Stimulated activated CD8-positive, alpha-beta memory T cell treated with anti-CD3 and anti-CD28 coated beads, Interleukin-4, amount 100 ng/mL, for 48 hours (primary cell): ENCODE data around the gene SLC35B1.

ENCODE experiments used
- DNase-seq: peaks from one replicate; pipeline ENCODE4 v3.0.0-alpha.2; 2020

SLC35B1 gene

GRCh38 chr17:49707608-49708514 lies at the start of gene SLC35B1:
SLC35B1 (minus strand) TSS chr17:49707964; CDS start chr17:49707833, 131 bp downstream.
- DNase-seq = peak; percentile 98

GRCh38 chr17:49757151-49757777 lies 49.5 kb upstream of the SLC35B1 start:
- DNase-seq = no peak

- no peak for DNase-seq
These were observed 48.8 kb upstream of the SLC35B1 start for GRCh38 chr17:49756323-49757150.

GRCh38 chr17:49755663-49756283 lies 48.0 kb upstream of the SLC35B1 start:
- no peak for DNase-seq

GRCh38 chr17:49753959-49754391 lies 46.2 kb upstream of the SLC35B1 start:
- DNase-seq = no peak

- DNase-seq = no peak
These were observed 44.7 kb upstream of the SLC35B1 start for GRCh38 chr17:49752508-49752907.

GRCh38 chr17:49749730-49750129 lies 42.0 kb upstream of the SLC35B1 start:
- no peak for DNase-seq

GRCh38 chr17:49748791-49749190 lies 41.0 kb upstream of the SLC35B1 start:
- peak; percentile 63 for DNase-seq

DNA sequence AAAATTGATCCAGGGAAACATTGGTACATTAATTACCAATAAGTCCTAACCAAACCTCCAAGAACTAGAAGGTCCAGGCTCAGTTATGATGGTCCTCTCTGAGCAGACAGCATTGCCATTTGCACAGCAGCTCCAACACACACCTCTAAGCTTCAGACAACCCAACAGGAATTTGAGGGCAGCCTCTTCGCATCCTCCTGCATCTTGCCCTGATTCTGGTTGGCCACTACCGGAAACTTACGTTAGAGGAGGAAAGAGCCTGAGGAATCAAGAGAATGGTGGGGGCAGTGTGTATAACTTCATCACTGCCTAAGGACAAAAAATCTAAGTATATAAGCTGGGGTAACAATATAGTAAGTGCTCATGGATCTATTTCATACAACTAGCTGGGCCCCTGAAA lies 40.5 kb upstream of the SLC35B1 start:
- no peak for DNase-seq

GRCh38 chr17:49747632-49748031 lies 39.9 kb upstream of the SLC35B1 start:
- no peak for DNase-seq

DNA sequence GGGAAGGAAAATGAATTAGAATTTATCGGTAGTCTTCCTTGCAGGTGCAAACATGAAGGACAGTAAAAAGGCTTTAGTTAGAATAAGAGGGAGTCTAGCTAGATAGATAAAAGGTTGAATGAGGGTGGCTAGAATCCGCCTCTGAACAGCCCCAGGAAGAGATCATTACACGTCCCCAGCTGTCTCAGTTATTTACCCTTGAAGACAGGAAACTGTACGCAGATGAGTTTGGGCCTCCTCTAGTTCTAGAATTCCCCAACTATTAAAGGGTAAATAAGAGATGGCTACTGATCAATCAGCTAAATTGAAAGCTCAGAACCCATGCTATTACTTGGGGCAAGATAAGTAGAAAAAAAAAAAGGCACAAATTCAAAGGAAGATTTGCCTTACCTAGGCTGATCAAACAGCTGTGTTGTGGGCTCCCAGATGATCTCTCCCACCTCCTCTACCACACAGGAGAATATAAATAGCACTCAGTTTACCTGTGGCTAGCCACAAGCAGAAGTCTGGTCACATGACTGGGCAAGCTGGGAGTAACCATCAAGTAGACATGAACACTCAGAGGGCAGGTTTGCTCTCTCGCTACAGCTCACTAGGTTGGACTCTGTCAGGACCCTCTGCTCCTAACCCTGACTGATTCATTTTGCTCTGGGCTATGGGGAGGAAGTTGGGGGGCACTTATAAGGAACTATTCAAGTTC lies 39.2 kb upstream of the SLC35B1 start:
- DNase-seq = no peak

DNA sequence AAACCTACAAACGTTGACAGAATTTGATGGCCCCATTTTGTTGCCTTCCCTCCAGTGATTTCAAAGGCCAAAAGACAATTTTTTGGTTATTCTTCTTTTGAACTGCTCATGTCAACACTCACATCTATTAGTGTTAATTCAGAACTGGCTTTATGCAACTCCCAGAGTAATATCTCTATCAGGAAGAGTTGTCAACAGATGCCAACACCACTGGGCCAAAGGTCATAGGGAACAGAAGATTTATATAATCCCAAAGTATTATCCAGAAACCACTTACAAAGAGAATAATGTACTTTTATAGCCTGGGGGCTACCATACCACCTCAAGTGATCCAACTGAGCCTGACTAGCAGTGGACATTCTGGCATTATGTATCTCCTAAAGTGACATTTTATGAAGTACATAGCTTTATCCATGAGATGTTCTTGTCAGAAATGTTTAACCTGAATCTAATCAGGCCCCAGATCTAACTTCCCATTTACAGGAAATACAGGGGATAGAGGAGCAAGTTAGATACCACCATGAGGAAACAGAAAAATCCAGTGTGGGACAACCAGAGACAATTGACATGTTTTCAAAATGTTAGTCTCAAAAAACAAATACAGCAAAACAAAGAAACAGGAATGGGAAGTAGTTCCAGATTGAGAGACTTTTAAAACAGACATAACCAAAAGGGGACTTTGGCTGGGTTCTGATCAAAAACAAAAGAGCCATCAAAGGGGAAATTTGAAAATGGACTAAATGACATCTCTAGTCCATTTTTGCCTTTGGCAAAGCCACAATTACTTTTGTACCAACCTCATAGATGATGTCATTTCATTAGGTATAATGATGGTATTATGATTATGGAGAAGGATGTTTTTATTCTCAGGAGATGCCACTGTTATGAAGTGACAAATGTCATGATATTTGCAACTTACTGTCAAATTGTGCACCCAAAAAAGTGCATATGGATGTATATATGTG lies 37.7 kb upstream of the SLC35B1 start:
- no peak for DNase-seq

DNA sequence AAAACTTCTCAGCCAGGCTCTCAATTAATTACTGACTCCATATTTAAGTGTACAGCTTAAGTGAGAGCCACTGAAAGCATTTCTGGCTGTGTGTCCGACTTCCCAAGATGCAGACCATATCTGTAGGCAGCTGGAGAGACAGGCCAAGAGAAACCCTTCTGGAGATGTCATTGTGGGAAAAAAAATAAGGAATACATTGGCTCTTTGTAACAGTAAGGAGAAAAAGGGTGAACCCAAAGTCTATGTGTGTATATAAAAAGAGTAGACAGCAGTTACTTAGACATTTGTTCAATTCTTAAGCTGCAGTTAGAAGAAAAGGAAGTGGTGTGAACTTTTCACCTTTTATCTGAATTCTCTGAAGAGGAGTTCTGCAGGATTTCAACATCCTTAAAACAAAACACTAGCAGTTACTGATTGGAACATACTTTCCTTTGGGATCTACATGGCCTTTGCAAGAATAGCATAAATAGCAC lies 34.4 kb upstream of the SLC35B1 start:
- no peak for DNase-seq

DNA sequence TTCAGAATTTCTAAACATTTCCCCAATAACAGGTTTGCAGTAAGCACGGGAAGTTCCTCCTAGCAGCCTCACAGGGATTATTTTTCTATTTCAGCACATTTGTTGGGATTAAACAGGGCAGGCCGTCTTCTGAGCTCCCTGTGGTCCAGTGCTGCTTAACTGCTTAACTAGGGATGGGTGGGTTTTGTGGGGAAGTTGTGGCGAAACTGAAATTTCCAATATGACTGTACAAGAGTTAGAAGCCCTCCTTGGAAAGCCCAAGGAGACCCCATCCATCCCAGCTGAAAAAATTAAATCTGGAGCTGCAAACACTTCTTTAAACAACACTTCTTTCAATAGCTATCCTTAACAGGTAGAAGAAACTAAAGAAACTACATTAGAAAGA lies 33.9 kb upstream of the SLC35B1 start:
- DNase-seq = no peak

GRCh38 chr17:49741009-49741691 lies 33.4 kb upstream of the SLC35B1 start:
- DNase-seq = no peak

DNA sequence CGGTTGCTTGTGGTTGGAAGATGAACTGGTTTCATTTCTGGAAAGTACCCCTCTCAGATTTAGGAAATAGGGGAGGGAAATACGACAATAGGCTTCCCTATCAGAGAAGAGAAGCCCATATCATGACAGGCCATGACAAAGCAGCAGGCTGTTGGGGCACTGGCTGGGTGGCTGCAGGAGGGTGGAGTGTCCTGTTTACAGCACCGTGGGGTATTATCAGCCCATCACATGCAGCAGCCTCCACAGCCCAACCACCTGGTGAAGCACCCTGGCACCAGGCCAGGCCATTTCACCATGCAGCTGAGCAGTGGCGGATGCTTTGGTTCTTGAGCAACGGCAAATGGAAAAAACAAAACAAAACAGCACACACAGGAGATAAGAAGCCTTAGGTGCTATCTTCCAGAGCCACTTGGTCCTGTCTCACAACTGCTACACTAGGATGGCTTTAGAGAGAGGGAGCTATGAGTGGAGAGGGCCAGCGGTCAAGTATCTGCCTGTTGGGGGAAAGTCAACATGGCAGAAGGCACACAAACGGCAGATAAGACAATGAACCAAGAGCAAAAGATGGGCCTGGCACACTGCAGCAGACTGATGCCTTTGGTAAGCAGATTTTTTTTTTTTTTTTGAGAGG lies 32.0 kb upstream of the SLC35B1 start:
- DNase-seq = peak; percentile 87

DNA sequence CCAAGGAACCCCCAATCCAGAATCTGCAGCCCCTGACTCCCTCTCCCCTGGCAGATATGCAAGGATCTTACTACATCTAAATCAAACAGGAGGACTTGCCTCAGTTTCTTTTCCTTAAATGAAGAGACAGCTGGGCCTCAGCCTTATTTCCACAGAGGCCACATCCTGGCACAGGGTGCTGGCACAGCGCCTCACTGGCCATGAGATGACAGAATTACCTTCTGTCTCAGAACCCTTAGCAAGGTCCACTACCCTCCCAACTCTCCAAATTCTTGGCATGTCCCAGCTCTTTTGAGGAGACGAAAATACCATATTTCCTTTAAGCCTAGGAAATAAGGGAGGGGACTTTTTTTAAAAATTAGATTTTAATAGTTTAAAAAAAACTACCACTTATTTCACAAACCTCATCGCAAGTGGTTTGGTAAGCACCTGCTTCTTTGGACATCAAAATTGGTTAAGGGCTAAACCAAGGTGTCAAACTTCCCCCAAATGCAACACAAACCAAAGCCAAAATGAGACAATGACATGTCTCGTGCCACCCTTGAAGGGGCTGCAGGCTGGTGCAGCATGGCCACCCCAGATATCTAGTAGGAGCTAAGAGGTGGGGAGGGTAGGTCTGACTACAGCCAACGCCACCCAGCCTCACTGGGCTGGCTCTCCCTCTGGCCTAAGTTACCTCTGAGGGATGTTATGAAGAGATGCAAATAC lies 30.8 kb upstream of the SLC35B1 start:
- no peak for DNase-seq

- DNase-seq = no peak
These were observed 27.0 kb upstream of the SLC35B1 start for GRCh38 chr17:49734515-49735490.
